D721Med (cell line): Measurements from ENCODE around the gene TNFRSF18.

Experiments
- DNase-seq: peaks from one replicate; pipeline ENCODE4 v3.0.0; 2011; ENCODE audit warnings: low spot score; ENCODE audit not compliant: insufficient read length
- FAIRE-seq: peaks from 2 replicates; lab custom pipeline; 2011; peaks lifted over from hg19 to GRCh38; lab: Jason Lieb, UNC
- TF ChIP-seq, protein P1 (sequence below): IDR thresholded peaks from 2 replicates; pipeline ENCODE4 v1.5.1; 2012; ENCODE audit warnings: mild to moderate bottlenecking, control low read depth; ENCODE audit not compliant: insufficient read depth; ENCODE audit errors: missing control alignments

TNFRSF18 gene

DNA sequence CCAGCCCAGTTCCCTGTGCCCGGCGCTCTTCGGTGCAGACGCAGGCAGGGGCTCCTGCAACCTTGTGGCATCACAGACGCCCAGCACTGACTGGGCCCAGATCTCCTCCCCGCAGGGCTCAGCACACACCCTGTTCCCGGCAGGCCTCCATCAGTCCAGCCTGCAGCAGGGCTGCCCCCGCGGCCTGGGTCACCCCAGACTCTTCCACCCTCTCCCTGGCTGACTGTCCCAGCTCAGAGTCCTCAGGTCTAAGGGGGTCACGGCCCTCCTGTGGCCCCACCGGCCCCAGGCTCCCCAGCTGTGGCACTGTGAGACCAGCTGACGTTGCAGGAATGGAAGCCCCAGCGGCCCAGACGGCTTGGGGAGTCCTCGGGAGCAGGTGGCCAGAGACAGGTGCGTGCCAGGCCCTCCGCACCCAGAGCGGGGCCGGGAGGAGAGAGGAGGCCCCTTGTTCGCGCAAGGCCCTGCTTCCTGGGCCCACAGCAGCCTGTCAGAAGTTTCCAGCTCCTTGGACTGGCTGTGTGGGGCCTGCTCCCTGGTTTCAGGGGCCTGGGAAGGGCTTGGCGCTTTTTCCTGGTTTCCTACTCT is 29.9 kb upstream of the TNFRSF18 start:
- DNase-seq (no peak), FAIRE-seq (no peak)
- TF ChIP-seq, protein P1, sequence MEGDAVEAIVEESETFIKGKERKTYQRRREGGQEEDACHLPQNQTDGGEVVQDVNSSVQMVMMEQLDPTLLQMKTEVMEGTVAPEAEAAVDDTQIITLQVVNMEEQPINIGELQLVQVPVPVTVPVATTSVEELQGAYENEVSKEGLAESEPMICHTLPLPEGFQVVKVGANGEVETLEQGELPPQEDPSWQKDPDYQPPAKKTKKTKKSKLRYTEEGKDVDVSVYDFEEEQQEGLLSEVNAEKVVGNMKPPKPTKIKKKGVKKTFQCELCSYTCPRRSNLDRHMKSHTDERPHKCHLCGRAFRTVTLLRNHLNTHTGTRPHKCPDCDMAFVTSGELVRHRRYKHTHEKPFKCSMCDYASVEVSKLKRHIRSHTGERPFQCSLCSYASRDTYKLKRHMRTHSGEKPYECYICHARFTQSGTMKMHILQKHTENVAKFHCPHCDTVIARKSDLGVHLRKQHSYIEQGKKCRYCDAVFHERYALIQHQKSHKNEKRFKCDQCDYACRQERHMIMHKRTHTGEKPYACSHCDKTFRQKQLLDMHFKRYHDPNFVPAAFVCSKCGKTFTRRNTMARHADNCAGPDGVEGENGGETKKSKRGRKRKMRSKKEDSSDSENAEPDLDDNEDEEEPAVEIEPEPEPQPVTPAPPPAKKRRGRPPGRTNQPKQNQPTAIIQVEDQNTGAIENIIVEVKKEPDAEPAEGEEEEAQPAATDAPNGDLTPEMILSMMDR = no peak

DNA sequence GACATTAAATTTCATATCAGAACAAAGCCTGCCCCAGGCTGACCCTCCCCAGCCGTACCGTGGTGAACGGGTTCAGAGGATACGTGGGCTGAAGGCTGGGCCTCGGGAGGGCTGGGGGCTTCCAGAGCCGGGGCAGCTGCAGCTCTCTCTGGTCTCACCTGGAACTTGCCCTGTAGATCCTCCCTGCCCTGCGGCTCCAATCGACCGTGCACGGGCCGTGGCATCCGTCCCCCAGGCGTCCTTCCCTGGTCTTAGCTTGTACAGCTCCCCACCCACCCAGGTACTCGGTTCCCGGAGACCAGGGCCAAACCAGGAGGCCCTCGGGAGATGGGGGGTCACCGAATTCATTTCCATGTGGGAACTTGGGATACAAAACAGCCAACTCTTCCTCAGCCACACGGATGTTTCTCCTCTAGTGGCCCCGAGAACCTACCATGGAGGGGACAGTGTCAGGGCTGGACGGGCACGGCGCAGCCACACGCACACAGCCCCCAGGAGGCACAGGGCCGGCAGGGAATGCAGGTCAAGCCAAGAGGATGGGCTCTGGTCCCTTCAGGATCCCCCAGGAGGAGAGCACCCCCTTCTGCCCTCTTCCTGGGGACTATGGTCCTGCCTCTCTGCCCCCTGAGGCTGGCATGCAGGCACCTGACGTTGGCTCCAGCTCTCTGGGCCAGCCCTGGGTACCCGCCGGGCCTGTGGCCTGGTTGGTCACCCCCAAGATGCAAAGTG is 28.8 kb upstream of the TNFRSF18 start:
- TF ChIP-seq, protein P1 = no peak
- FAIRE-seq (no peak), DNase-seq (no peak)

- TF ChIP-seq, protein P1 = no peak
- DNase-seq = no peak
- no peak for FAIRE-seq
These were observed 27.9 kb upstream of the TNFRSF18 start for GRCh38 chr1:1234180-1234808.

DNA sequence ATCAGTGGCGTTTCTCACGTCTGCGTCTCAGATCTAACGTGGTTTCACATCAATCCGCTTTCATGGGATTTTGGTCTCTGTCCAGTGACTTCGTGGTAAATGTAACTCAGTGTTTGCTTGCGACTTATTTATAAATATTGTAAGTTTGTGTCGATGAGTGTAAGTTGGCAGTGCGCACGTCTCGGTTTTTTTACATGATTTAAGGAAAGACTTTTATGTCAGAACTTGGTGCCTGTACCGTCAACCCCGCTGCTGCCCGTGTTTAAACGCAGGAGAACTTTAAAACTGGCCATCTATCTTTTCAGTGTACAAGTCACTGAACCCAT is 27.1 kb upstream of the TNFRSF18 start:
- DNase-seq (no peak), FAIRE-seq (no peak)
- TF ChIP-seq, protein P1 = no peak

DNA sequence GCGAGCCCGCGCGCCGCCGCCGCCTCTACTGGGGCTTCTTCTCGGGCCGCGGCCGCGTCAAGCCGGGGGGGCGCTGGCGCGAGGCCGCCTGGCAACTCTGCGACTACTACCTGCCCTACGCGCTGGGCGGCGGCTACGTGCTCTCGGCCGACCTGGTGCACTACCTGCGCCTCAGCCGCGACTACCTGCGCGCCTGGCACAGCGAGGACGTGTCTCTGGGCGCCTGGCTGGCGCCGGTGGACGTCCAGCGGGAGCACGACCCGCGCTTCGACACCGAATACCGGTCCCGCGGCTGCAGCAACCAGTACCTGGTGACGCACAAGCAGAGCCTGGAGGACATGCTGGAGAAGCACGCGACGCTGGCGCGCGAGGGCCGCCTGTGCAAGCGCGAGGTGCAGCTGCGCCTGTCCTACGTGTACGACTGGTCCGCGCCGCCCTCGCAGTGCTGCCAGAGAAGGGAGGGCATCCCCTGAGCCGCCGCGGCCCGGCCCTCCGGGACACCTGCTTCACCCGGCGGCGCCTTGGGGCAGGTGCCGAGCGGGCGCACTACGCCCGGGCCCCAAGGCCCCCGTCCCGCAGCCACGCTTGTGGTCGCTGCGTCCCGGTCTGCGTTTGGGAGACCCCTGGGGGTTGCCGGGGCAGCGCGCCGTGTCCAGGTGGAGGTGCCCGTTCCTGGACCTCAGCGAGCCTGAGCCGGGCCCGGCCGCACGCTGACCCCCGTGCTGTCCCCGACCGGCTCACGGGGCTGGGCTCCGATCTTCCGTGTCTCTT is 26.6 kb upstream of the TNFRSF18 start:
- FAIRE-seq (no peak), DNase-seq (no peak)
- TF ChIP-seq, protein P1 = no peak

GRCh38 chr1:1232208-1232795 is 25.9 kb upstream of the TNFRSF18 start, which contains the start of gene B3GALT6:
B3GALT6 (plus strand) TSS chr1:1232237; CDS start chr1:1232279, 42 bp downstream.
- FAIRE-seq = no peak
- TF ChIP-seq, protein P1 = no peak
- DNase-seq = no peak
